ENCODE data around the gene IPO5. TPM values are rescaled to one million over a fixed set of nuclear protein-coding genes. Genes with fewer than 3 reads are reported as not detected.
"Not testable (repeated sequence)": the region's sequence is repeated elsewhere in the genome, so short reads cannot be mapped to it uniquely, and the experiment has no call there.

IPO5 gene
- total and polyA plus RNA-seq, 9 donors: 53.9 to 200 (median 130) TPM

DNA sequence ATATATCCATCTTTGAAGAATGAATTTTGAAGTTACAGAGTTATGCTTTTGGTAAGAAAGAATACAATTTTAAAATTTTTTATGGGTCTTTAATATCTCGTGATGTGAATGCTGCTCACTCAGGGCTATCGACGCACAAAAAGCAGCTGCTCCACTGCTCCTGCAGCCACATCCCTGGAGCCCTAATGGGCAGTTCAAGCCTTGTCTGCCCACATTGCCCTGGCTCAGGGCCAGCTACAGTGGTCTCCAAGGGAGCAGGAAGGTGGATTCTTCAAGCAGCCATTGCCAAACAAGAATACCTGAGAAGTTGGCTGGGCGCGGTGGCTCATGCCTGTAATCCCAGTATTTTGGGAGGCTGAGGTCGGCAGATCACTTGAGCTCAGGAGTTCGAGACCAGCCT is 85.8 kb downstream of the IPO5 start:
- no peak overlapping the region for H3K27ac ChIP-seq
- no peaks in the 10 kb centered on the region for H3K36me3 ChIP-seq
- no peaks in the 10 kb centered on the region for H3K27me3 ChIP-seq
- H3K4me3 ChIP-seq: no peak overlapping the region
- WGBS, 3 donors: 93 to 97% (median 95%) methylated on average over 7 of the region's 7 CpGs
- TF ChIP-seq POLR2A (IDR thresholded peaks at IDR 0.05) (no peak), EP300 (IDR thresholded peaks at IDR 0.05) (no peak)
- TF ChIP-seq, protein P1, sequence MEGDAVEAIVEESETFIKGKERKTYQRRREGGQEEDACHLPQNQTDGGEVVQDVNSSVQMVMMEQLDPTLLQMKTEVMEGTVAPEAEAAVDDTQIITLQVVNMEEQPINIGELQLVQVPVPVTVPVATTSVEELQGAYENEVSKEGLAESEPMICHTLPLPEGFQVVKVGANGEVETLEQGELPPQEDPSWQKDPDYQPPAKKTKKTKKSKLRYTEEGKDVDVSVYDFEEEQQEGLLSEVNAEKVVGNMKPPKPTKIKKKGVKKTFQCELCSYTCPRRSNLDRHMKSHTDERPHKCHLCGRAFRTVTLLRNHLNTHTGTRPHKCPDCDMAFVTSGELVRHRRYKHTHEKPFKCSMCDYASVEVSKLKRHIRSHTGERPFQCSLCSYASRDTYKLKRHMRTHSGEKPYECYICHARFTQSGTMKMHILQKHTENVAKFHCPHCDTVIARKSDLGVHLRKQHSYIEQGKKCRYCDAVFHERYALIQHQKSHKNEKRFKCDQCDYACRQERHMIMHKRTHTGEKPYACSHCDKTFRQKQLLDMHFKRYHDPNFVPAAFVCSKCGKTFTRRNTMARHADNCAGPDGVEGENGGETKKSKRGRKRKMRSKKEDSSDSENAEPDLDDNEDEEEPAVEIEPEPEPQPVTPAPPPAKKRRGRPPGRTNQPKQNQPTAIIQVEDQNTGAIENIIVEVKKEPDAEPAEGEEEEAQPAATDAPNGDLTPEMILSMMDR (IDR thresholded peaks at IDR 0.05): no peak
- intact Hi-C loops (cut with DNase I): no loop called here
- no peak for DNase-seq
- no peaks in the 10 kb centered on the region for H3K4me1 ChIP-seq (ENCODE audit: insufficient read depth)
- H3K9me3 ChIP-seq: no peaks in the 10 kb centered on the region

DNA sequence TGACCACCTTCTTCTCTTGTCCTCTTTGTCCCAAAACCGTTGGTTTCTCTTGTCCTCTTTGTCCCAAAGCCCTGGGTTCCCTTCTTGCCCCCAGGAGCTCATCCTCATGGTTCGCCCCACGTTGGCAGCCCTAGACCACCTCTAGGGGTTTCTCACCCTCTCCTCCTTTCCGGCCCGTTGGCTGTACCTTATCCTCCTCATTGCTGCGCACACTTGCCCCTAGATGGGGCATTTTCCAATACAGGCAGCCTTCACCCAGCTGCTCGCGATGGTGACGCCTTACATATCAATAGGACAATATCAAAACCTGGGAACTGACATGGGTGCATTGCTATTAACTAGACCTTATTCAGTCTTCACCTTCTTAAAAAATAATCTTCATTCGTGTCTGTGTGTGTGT is 86.5 kb downstream of the IPO5 start:
- TF ChIP-seq POLR2A (IDR thresholded peaks at IDR 0.05) (no peak), EP300 (IDR thresholded peaks at IDR 0.05) (no peak)
- TF ChIP-seq, protein P1 (IDR thresholded peaks at IDR 0.05): no peak

DNA sequence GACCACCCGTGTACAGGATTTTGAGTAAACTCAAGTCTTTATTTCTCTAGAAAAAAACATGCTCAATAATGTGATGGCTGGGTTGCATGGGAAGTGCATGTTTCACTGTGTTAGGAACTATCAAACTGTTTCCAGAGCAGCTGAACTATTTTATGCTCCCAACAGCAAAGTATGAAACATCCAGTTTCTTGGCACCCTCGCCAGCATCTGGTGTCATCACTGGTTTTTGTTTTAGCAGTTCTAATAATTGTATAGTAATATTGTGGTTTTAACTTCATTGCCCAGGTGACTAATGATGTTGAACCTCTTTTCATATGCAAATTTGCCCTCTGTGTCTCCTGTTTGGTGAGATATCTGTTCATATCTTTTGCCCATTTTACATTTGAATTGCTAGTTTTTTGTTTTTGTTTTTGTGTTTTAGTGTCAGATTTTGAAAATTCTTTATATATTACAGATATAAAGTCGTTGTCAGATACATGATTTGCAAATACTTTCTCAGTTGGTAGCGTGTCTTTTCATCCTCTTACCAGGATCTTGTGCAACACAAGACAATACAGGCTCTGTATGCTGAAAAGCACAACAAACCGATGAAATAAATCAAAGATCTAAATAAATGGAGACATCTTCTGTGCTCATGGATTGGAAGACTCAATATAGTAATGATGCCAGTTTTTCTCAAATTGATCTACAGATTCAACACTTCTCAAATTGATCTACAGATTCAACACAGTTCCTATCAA is 87.8 kb downstream of the IPO5 start:
- Histone ChIP-seq H3K4me1 (ENCODE audit: insufficient read depth) (no peaks in the 10 kb centered on the region), H3K27me3 (no peaks in the 10 kb centered on the region), H3K4me3 (no peak overlapping the region), H3K36me3 (no peaks in the 10 kb centered on the region), H3K9me3 (no peaks in the 10 kb centered on the region), H3K27ac (no peak overlapping the region)
- TF ChIP-seq, protein P1 (IDR thresholded peaks at IDR 0.05): no peak
- TF ChIP-seq POLR2A (IDR thresholded peaks at IDR 0.05): no peak
- no peak for TF ChIP-seq EP300 (IDR thresholded peaks at IDR 0.05)
- 65 to 73% (median 68%) methylated on average over 5 of the region's 5 CpGs for WGBS, 3 donors
- DNase-seq: no peak
- intact Hi-C loops (cut with DNase I): loop anchor here in 1 of 4 donors (10.0 kb wide), 1 partner anchor 634 kb away; no protein-coding TSS in a partner anchor

More for the DNA sequence above, 86.5 kb downstream of the IPO5 start:
- H3K4me3 ChIP-seq: no peak overlapping the region
- H3K4me1 ChIP-seq (ENCODE audit: insufficient read depth): no peaks in the 10 kb centered on the region
- H3K9me3 ChIP-seq: no peaks in the 10 kb centered on the region
- DNase-seq: no peak
- no peaks in the 10 kb centered on the region for H3K27me3 ChIP-seq
- H3K36me3 ChIP-seq: no peaks in the 10 kb centered on the region
- WGBS, 3 donors: 80 to 88% (median 81%) methylated on average over 10 of the region's 10 CpGs
- H3K27ac ChIP-seq: no peak overlapping the region
- intact Hi-C loops (cut with DNase I): loop anchor here in 1 of 4 donors (10.0 kb wide), 1 partner anchor 635 kb away; no protein-coding TSS in a partner anchor

DNA sequence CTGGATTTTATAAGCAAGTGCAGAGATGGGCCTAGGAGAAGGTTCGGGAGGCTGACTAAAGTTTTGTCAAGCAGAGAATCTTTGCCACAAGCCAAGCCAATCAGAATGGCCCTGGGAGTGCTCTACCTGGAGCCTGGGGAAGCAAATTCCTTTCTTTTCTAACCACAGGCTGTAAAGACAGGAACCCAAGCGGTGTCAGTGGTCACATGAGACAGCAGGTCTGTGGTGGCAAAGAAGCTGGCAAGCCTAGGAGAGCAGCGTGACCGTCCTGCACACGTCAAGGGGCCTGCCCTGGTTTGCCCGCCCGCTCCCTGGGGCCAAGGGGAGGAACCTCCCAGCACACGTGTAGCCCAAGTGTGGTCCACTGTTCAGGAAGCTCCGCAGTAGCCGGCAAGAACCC is 90.8 kb downstream of the IPO5 start:
- no peak for DNase-seq
- Histone ChIP-seq H3K4me3 (no peak overlapping the region), H3K4me1 (ENCODE audit: insufficient read depth) (no peaks in the 10 kb centered on the region), H3K27me3 (no peaks in the 10 kb centered on the region), H3K27ac (no peak overlapping the region), H3K9me3 (no peaks in the 10 kb centered on the region), H3K36me3 (no peaks in the 10 kb centered on the region)
- WGBS, 3 donors: 91 to 94% (median 92%) methylated on average over 10 of the region's 10 CpGs
- intact Hi-C loops (cut with DNase I): loop anchor here in 1 of 4 donors (10.0 kb wide), 1 partner anchor 630 kb away; no protein-coding TSS in a partner anchor
- no peak for TF ChIP-seq POLR2A (IDR thresholded peaks at IDR 0.05)
- TF ChIP-seq, protein P1 (IDR thresholded peaks at IDR 0.05): no peak
- no peak for TF ChIP-seq EP300 (IDR thresholded peaks at IDR 0.05)

DNA sequence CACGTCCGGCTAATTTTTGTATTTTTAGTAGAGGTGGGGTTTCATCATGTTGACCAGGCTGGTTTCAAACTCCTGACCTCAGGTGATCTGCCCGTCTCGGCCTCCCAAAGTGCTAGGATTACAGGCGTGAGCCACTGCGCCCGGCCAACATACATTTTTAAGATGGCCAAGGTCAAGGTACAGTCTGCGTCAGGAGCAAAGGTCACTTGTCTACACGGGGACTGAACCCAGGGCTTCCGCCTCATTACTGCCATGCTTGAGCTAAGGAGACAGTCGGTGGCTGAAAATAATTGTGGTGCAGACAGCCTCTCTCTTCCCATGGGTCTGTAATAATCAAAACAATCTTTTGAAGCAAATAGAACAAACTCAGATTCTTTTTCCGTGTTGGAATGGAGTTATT is 94.3 kb downstream of the IPO5 start:
- not testable (repeated sequence) for DNase-seq; H3K9me3 ChIP-seq; H3K36me3 ChIP-seq; H3K27me3 ChIP-seq; H3K4me1 ChIP-seq (ENCODE audit: insufficient read depth); H3K4me3 ChIP-seq; H3K27ac ChIP-seq
- intact Hi-C loops (cut with DNase I): loop anchor here in 1 of 4 donors (10.0 kb wide), 1 partner anchor 627 kb away; no protein-coding TSS in a partner anchor
- 72 to 79% (median 75%) methylated on average over 12 of the region's 12 CpGs for WGBS, 3 donors

All from ovary (tissue), 9 donors.